Measurements from ENCODE around the gene ADAMTSL2. TPM values are rescaled to one million over a fixed set of nuclear protein-coding genes. Genes with fewer than 3 reads are reported as not detected.

ADAMTSL2 gene
- total RNA-seq, 1 experiment from 2014 or later = 0.87 TPM

- Mint-ChIP-seq H3K27me3 (ENCODE audit: low read depth) (no peaks in the 10 kb centered on the region), H3K36me3 (no peaks in the 10 kb centered on the region), H3K4me1 (peaks cover 17% of the 10 kb centered on the region), H3K9me3 (no peaks in the 10 kb centered on the region), H3K27ac (no peak overlapping the region), H3K4me3 (no peak overlapping the region)
- DNase-seq (ENCODE audit: low spot score) = no peak
- no peak for ATAC-seq
- TF ChIP-seq TEAD4 (CRISPR knock-in tag; IDR thresholded peaks at IDR 0.05) (no peak), HMGXB4 (CRISPR knock-in tag; IDR thresholded peaks at IDR 0.05) (no peak), NR3C1 (CRISPR knock-in tag; conservative IDR thresholded peaks at IDR 0.05; ENCODE audit: low read depth) (no peak), PRDM15 (CRISPR knock-in tag; IDR thresholded peaks at IDR 0.05) (no peak)
- POLR2A ChIA-PET = no interaction called here
- CTCF ChIA-PET = interaction anchor here (0.8 to 1.8 kb wide), 7 partner anchors 9 to 173 kb away, joined by 3 to 5 read pairs (median 3); no protein-coding TSS in a partner anchor
These were observed 9.4 kb downstream of the ADAMTSL2 start for GRCh38 chr9:133543772-133544467.

- Mint-ChIP-seq H3K36me3 (no peaks in the 10 kb centered on the region), H3K9me3 (no peaks in the 10 kb centered on the region), H3K27me3 (ENCODE audit: low read depth) (no peaks in the 10 kb centered on the region), H3K4me3 (no peak overlapping the region), H3K27ac (no peak overlapping the region), H3K4me1 (peaks cover 4% of the 10 kb centered on the region)
- ChIA-PET POLR2A (no interaction called here), CTCF (interaction anchor here (0.8 to 1.4 kb wide), 2 partner anchors 13 to 43 kb away, joined by 3 read pairs; no protein-coding TSS in a partner anchor)
- no peak for ATAC-seq
- DNase-seq (ENCODE audit: low spot score) = no peak
- TF ChIP-seq ZNF219 (CRISPR knock-in tag; IDR thresholded peaks at IDR 0.05; ENCODE audit: borderline replicate concordance) = no peak
- no peak for TF ChIP-seq ATF2 (CRISPR knock-in tag; IDR thresholded peaks at IDR 0.05; ENCODE audit: borderline replicate concordance, low read depth)
- TF ChIP-seq GRHL2 (CRISPR knock-in tag; IDR thresholded peaks at IDR 0.05; ENCODE audit: insufficient replicate concordance, severe bottlenecking) = no peak
- TF ChIP-seq E2F1 (CRISPR knock-in tag; IDR thresholded peaks at IDR 0.05) = no peak
- no peak for TF ChIP-seq MXD4 (CRISPR knock-in tag; IDR thresholded peaks at IDR 0.05; ENCODE audit: borderline replicate concordance)
- no peak for TF ChIP-seq ZNF281 (CRISPR knock-in tag; IDR thresholded peaks at IDR 0.05)
- TF ChIP-seq JAZF1 (CRISPR knock-in tag; IDR thresholded peaks at IDR 0.05) = no peak
These were observed 11.2 kb downstream of the ADAMTSL2 start for GRCh38 chr9:133545494-133546286.
